HG02610 (cell line): ENCODE results near the gene ZNF555.
A peak's percentile ranks its signal among the peaks of the same experiment; 100 is the strongest.
"Not testable (repeated sequence)": the region's sequence is repeated elsewhere in the genome, so short reads cannot be mapped to it uniquely, and the experiment has no call there.

ENCODE experiments used
- ATAC-seq: cut with Tn5 transposase; IDR thresholded peaks from one replicate; pipeline ENCODE4 v1.9.1; 2021; ENCODE audit warnings: mild to moderate bottlenecking, moderate library complexity; ENCODE audit not compliant: unreplicated experiment

The ZNF555 gene

GRCh38 chr19:2806736-2807378, 34.4 kb upstream of the ZNF555 start:
- ATAC-seq: no peak

GRCh38 chr19:2807379-2808128, 33.7 kb upstream of the ZNF555 start:
- no peak for ATAC-seq

DNA sequence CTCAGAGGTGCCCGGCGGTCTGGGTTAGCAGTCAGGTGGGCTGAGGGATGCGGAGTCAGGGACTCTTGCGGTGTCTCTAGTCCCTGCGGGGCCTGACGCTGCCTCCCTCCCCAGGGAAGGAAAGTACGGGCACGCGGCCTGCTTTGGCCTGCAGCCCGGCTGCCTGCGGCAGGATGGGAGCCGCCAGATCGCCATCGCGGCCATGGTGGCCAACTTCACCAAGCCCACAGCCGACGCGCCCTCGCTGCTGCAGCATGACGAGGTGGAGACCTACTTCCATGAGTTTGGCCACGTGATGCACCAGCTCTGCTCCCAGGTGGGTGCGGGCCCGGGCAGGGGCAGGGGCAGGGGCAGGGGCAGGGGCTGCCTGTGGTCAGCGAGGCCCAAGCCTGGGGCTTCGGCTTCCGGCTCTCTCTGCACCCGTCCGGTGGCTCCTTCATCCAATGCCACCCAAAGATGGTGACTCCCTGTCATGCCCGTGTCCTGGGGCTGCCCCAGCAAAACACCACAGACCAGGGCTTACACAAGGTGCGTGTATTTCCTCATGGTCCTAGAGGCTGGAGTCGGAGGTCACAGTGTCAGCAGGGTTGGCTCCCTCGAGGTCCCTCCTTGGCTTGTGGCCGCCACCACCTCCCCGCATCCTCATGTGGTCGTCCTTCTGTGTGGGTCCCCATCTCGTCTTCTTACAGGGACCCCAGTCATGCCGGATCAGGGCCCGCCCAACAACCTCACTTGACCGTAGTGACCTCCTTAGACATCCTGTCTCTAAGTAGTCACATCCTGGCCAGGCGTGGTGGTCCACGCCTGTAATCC, 32.9 kb upstream of the ZNF555 start:
- no peak for ATAC-seq

DNA sequence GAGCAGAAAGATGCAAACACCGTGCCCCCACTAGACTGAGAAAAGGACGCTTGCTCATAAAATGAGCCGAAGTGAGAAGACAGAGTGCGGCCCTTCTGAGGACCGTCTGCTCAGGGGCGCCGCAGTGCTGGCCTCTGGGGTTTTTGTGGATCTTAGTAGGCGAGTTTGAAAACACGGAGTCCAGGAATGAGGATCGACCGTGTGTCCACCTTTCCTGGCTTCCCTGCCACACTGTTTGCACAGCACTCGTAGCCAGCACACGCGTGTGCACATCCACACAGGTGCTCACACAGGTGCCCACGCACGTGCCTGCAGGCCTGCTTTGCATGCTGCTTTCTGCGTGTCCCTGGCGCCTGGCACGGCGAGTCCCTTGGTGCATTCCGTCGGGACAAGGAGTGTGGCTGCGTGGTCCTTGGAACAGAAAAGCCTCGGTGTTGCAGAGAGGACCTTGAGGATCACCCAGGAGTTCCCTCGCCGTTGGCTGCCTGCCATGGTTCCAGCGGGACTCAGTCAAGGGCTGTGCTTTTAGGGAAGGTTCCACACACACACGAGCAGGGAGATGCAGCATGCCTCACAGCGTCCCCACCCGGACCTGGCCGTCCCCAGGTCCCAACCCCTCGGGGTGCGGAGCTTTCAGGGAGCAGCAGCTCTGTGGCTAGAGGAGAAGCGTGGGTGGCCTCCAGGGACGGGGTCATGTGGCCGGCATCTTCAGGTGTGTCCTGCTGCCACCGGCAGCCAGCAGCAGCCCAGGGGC, 31.7 kb upstream of the ZNF555 start:
- no peak for ATAC-seq

- ATAC-seq: no peak
Measured at GRCh38 chr19:2810141-2811091, 30.9 kb upstream of the ZNF555 start.

GRCh38 chr19:2811221-2811722, 30.0 kb upstream of the ZNF555 start:
- ATAC-seq: no peak

- ATAC-seq: no peak
Measured at GRCh38 chr19:2811735-2812413, 29.4 kb upstream of the ZNF555 start.

DNA sequence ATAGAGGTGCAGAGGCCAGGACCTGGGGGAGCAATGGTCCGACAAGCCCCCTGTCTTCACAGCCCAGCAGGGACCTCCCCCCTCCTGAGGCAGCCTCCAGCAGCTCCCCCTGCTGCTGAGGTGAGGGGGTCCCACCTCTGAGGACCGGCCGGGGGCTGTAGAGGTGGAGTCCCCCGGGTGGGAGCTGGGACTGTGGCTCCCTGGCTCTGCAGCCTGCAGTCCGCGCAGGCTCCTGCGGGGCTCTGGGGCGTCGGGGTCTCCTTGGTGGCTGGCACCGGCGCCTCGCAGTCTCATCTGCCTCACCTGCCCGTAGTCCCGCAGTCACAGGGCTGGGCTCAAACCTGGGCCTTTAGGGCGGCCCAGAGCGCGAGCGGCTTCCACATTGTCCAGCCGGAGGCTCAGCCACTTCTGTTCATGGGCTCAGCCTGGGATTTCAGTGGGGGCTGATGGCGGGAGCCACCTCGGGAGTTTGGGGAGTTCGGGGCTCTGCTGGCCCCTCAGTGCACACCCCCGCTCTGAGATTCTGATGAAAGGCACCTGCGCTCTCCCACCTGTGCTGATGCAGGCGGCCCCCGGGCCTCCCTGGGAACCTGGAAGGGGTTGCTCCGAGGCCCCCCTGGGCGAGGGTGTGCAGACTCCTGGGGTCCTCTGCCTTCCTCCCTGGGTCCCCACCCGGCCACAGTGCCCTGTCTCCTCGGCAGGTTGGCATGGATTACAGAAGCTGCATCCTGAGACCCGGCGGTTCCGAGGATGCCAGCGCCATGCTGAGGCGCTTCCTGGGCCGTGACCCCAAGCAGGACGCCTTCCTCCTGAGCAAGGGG, 28.7 kb upstream of the ZNF555 start:
- ATAC-seq: no peak

DNA sequence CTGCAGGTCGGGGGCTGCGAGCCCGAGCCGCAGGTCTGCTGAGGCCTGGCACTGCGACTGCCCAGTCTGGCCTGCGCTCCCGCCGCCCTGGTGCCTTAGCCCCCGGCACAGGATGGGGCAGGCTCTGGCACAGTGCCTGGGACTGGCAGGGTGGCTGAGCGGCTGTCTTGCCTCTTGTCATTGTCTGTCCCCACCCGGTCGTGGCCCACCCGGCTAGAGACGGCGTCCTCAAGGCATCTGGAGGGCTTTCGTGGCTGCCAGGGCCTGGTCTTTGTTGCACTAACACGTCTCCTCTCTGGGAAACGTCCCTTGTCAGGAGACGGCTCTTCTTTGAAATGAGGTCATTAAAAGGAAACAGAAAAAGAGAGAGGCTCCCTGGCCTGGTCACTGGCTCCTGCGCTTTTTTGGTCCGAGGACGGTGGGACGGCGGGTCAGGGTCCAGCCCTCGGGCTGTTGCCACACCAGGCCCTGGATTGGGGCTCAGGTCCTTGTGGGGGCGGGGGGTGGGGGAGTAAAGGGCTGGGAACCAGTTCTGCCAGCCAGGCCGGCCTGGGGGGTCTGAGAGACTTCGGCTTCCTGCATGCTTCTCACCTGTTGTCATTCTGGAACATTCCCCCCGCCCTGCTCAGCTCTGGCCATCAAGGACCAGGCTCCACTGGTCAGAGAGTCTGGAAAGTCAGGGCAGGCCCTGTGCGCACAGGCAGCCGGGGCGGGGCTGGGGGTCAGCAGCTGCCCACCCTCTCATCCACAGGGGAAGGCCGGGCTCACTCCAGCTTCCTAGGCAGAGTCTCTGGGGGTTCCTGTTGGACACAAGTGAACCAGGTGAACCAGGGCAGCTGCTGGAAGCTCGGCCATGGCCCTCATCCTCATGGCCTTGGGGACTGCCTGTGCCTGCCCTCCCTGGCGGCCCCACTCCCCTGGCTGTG, 27.8 kb upstream of the ZNF555 start:
- no peak for ATAC-seq

- no peak for ATAC-seq
Measured at GRCh38 chr19:2814426-2814825, 26.8 kb upstream of the ZNF555 start.

DNA sequence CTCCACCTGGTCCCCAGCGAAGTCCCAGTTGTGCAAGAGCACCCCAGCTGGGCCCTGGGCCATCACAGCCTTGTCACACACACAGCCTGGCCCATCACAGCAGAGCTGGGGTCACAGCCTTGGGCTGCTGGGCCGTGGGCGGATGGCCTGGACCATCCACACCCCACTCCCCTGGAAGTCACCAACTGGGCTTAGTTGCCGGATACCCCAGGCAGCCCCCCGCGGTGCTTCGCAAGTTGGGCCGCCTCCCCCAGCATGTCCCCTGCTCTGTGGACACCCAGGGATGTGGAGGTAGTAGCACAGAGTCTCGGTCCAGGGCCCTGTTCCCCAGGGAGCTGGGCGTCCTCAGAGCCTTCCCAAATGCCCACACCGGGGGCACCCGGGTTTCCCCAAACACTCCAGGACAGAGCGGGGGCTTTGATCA, 26.1 kb upstream of the ZNF555 start:
- ATAC-seq: no peak

DNA sequence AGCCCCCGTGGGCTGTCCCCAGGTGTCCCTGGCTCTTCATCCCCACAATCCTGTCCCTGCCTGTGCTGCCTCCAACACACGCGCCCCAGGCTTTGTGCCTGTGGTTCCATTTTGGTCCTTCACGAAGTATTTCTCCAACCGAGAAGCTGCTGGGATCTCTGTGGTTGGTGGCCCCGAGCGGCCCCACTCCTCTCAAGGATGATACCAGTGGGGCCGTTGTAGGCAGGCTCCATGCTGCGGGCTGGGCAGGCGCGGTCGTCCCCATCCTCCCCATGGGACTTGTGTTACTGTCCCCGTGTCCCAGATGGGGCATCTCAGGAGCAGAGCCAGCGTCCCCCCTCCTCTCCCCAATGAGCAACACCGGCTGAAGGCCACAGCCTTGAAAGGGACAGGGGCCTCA, 25.4 kb upstream of the ZNF555 start:
- ATAC-seq: no peak

GRCh38 chr19:2816641-2817040, 24.6 kb upstream of the ZNF555 start:
- no peak for ATAC-seq

- not testable (repeated sequence) for ATAC-seq
Measured at GRCh38 chr19:2817237-2817829, 23.9 kb upstream of the ZNF555 start.

- ATAC-seq: peak; percentile 82
Measured at GRCh38 chr19:2819540-2820111, 21.6 kb upstream of the ZNF555 start, which contains the start of gene ZNF554. Gene ZNF554, plus strand, starts transcription at chr19:2819868. Its CDS starts 204 bp downstream, at chr19:2820072.

- ATAC-seq: peak; percentile 26
Measured at GRCh38 chr19:2820112-2820702, 21.1 kb upstream of the ZNF555 start.
